ENCODE data around the gene COMMD4. TPM values are rescaled to one million over a fixed set of nuclear protein-coding genes. Genes with fewer than 3 reads are reported as not detected.

Gene COMMD4
- total and polyA plus RNA-seq, 2 donors (not counting 1 experiment from before 2014, with no cell fraction given): 65.9 to 74.9 TPM

DNA sequence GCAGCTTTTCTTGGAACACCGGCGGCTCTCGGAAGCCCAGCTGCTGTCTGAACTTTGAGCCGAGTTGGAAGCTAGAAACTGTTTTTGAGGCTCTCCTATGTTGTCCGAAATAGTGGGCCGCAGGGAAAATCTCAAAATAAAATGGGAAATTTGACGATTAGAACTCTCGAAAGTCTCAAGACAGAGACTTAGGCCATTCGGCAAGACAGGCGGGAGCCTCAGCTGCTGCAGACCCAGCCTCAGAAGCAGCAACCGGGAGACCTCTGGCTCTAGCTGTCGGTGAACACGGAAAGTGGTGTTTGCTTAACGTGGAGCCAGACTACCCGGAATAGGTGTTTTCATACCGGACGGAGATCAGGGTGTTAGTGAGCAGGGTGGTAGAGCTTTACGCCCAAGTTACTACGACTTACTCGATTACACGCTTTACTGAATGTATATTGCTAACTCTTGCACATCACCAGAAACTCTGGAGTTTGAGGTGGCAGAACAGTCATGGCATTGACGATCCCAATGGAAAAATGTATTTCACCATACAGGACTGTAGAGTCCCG is 32.9 kb downstream of the COMMD4 start:
- TF ChIP-seq EZH2 (IDR thresholded peaks at IDR 0.05; ENCODE audit: low read length, missing control alignments): no peak
- TF ChIP-seq, protein P1, sequence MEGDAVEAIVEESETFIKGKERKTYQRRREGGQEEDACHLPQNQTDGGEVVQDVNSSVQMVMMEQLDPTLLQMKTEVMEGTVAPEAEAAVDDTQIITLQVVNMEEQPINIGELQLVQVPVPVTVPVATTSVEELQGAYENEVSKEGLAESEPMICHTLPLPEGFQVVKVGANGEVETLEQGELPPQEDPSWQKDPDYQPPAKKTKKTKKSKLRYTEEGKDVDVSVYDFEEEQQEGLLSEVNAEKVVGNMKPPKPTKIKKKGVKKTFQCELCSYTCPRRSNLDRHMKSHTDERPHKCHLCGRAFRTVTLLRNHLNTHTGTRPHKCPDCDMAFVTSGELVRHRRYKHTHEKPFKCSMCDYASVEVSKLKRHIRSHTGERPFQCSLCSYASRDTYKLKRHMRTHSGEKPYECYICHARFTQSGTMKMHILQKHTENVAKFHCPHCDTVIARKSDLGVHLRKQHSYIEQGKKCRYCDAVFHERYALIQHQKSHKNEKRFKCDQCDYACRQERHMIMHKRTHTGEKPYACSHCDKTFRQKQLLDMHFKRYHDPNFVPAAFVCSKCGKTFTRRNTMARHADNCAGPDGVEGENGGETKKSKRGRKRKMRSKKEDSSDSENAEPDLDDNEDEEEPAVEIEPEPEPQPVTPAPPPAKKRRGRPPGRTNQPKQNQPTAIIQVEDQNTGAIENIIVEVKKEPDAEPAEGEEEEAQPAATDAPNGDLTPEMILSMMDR (conservative IDR thresholded peaks at IDR 0.05 in 1 of 2, IDR thresholded peaks at IDR 0.05 in 1 of 2; ENCODE audit: low read depth in 1 of 2, low read length in 2 of 2): no peak
- Histone ChIP-seq H3K4me2 (ENCODE audit: extremely low read depth, insufficient read depth, low read length) (peak overlapping the region; percentile 100), H3K9me3 (ENCODE audit: control insufficient read depth, insufficient read depth, low read depth, low read length) (no peaks in the 10 kb centered on the region), H2AFZ (ENCODE audit: low read length) (peak overlapping the region; percentile 73), H3K27ac (ENCODE audit: insufficient read depth, low read length) (peak overlapping the region; percentile 86), H4K20me1 (ENCODE audit: control insufficient read depth, extremely low read depth, insufficient read depth, low read length) (no peaks in the 10 kb centered on the region), H3K4me1 (ENCODE audit: control insufficient read depth, extremely low read depth, insufficient read depth, low read length) (peaks cover 9% of the 10 kb centered on the region), H3K4me3 (replicated peaks in 1 of 4; ENCODE audit: control extremely low read depth in 1 of 4, insufficient read depth in 1 of 4, low read depth in 3 of 4, low read length in 4 of 4) (peak overlapping the region; percentile 63 to 88 (median 73)), H3K9ac (ENCODE audit: insufficient read depth, low read length) (peak overlapping the region; percentile 92), H3K79me2 (ENCODE audit: control insufficient read depth, insufficient read depth, low read length) (peaks cover 8% of the 10 kb centered on the region), H3K27me3 (ENCODE audit: control insufficient read depth, insufficient read depth, low read length) (no peaks in the 10 kb centered on the region), H3K36me3 (ENCODE audit: control insufficient read depth, insufficient read depth, low read length) (peaks cover 16% of the 10 kb centered on the region)
- peak; percentile 19 to 39 for DNase-seq (ENCODE audit: low read depth in 2 of 2)

DNA sequence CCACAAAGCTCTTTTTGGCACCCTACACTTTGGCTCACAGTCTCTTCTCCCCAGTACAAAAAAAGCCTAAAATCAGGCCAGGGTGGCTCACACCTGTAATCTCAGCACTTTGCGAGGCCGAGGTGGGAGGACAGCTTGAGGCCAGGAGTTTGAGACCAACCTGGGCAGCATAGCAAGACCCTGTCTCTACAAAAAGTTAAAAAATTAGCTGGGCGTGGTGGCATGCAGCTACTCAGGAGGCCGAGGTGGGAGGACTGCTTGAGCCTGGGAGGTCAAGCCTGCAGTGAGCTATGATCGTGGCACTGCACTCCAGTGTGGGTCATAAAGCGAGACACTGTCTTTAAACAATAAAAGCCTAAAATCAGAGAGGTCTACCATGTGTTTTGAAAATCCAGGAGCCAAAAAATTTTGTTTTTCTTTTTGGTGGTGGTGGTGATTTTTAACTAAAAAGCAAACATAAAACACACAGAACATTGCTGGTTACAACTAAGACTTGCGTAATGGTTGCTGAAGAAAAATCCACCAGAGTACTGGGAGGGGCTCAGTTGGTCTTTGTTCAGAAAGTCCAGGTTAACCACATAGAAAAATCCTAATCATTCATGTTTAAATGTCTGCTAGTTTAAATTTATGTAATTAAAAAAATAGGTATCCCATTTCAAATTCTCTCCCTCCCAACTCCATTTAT is 34.2 kb downstream of the COMMD4 start:
- Histone ChIP-seq H3K4me1 (ENCODE audit: control insufficient read depth, extremely low read depth, insufficient read depth, low read length) (peaks cover 9% of the 10 kb centered on the region), H2AFZ (ENCODE audit: low read length) (no peak overlapping the region), H3K4me2 (ENCODE audit: extremely low read depth, insufficient read depth, low read length) (no peak overlapping the region), H3K79me2 (ENCODE audit: control insufficient read depth, insufficient read depth, low read length) (peaks cover 8% of the 10 kb centered on the region), H3K4me3 (replicated peaks in 1 of 4; ENCODE audit: control extremely low read depth in 1 of 4, insufficient read depth in 1 of 4, low read depth in 3 of 4, low read length in 4 of 4) (no peak overlapping the region), H3K27me3 (ENCODE audit: control insufficient read depth, insufficient read depth, low read length) (no peaks in the 10 kb centered on the region), H3K9me3 (ENCODE audit: control insufficient read depth, insufficient read depth, low read depth, low read length) (no peaks in the 10 kb centered on the region), H3K27ac (ENCODE audit: insufficient read depth, low read length) (no peak overlapping the region), H3K9ac (ENCODE audit: insufficient read depth, low read length) (no peak overlapping the region), H4K20me1 (ENCODE audit: control insufficient read depth, extremely low read depth, insufficient read depth, low read length) (no peaks in the 10 kb centered on the region), H3K36me3 (ENCODE audit: control insufficient read depth, insufficient read depth, low read length) (peaks cover 10% of the 10 kb centered on the region)
- DNase-seq (ENCODE audit: low read depth in 2 of 2): no peak
- no peak for TF ChIP-seq EZH2 (IDR thresholded peaks at IDR 0.05; ENCODE audit: low read length, missing control alignments)
- TF ChIP-seq, protein P1 (conservative IDR thresholded peaks at IDR 0.05 in 1 of 2, IDR thresholded peaks at IDR 0.05 in 1 of 2; ENCODE audit: low read depth in 1 of 2, low read length in 2 of 2): no peak

DNA sequence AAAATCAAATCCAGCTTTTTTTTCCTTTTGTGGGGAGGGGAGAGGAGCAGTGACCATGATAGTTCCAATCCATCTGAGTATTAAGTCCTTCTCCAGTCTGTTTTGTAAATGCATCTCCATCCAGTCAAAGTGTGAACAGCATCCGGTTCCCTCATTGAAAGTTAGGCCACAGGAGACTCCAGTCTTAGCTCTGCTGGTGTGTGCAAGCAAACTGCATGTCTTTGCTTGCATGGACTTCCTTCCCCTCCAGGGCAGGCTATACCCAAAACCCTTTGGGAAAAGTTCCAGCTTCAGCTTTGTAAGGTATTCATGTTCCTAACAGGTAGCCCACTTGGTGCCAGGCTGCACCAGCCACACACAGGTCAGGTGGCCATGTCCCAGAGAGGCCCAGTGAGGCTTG is 35.6 kb downstream of the COMMD4 start:
- no peak overlapping the region for H3K4me2 ChIP-seq (ENCODE audit: extremely low read depth, insufficient read depth, low read length)
- TF ChIP-seq EZH2 (IDR thresholded peaks at IDR 0.05; ENCODE audit: low read length, missing control alignments): no peak
- TF ChIP-seq, protein P1 (conservative IDR thresholded peaks at IDR 0.05 in 1 of 2, IDR thresholded peaks at IDR 0.05 in 1 of 2; ENCODE audit: low read depth in 1 of 2, low read length in 2 of 2): no peak
- no peaks in the 10 kb centered on the region for H3K9me3 ChIP-seq (ENCODE audit: control insufficient read depth, insufficient read depth, low read depth, low read length)
- DNase-seq (ENCODE audit: low read depth in 2 of 2): no peak
- H3K27ac ChIP-seq (ENCODE audit: insufficient read depth, low read length): no peak overlapping the region
- no peak overlapping the region for H2AFZ ChIP-seq (ENCODE audit: low read length)
- peaks cover 8% of the 10 kb centered on the region for H3K36me3 ChIP-seq (ENCODE audit: control insufficient read depth, insufficient read depth, low read length)
- peaks cover 9% of the 10 kb centered on the region for H3K4me1 ChIP-seq (ENCODE audit: control insufficient read depth, extremely low read depth, insufficient read depth, low read length)
- peaks cover 8% of the 10 kb centered on the region for H3K79me2 ChIP-seq (ENCODE audit: control insufficient read depth, insufficient read depth, low read length)
- no peak overlapping the region for H3K9ac ChIP-seq (ENCODE audit: insufficient read depth, low read length)
- H3K4me3 ChIP-seq (replicated peaks in 1 of 4; ENCODE audit: control extremely low read depth in 1 of 4, insufficient read depth in 1 of 4, low read depth in 3 of 4, low read length in 4 of 4): no peak overlapping the region
- no peaks in the 10 kb centered on the region for H3K27me3 ChIP-seq (ENCODE audit: control insufficient read depth, insufficient read depth, low read length)
- no peaks in the 10 kb centered on the region for H4K20me1 ChIP-seq (ENCODE audit: control insufficient read depth, extremely low read depth, insufficient read depth, low read length)

Data from fibroblast of lung (primary cell).